Aorta (tissue), 5 donors: ENCODE data around the gene TOGARAM2. TPM values are rescaled to one million over a fixed set of nuclear protein-coding genes. Genes with fewer than 3 reads are reported as not detected.
A peak's percentile ranks its signal among the peaks of the same experiment; 100 is the strongest.

Experiments used
- ATAC-seq: fragments of 200-7000 bp; cut with Tn5 transposase; one replicate; pipeline ENCODE4 v1.9.1; 2022; ENCODE audit warnings: moderate library complexity; ENCODE audit not compliant: low FRiP score
- DNase-seq, 2 donors: peaks; one replicate each; pipeline ENCODE4 v3.0.0-alpha.2; 2020
- H3K27ac ChIP-seq, 2 donors: one replicate each; pipeline ENCODE4 v1.5.1; 2013; ENCODE audit warnings: low read length in 2 of 2, mild to moderate bottlenecking in 2 of 2, moderate library complexity in 2 of 2, control low read depth in 1 of 2, inconsistent platforms in 1 of 2, low read depth in 1 of 2
- H3K27me3 ChIP-seq, 2 donors: one replicate each; pipeline ENCODE4 v1.6.1; 2013; ENCODE audit warnings: control low read depth in 1 of 2, low read length in 1 of 2, mild to moderate bottlenecking in 1 of 2, moderate library complexity in 1 of 2; ENCODE audit not compliant: insufficient read depth in 2 of 2, control insufficient read depth in 1 of 2
- H3K36me3 ChIP-seq, 2 donors: one replicate each; pipeline ENCODE4 v1.6.1; 2013; ENCODE audit warnings: control low read depth in 1 of 2, low read length in 1 of 2, mild to moderate bottlenecking in 1 of 2; ENCODE audit not compliant: insufficient read depth in 2 of 2, control insufficient read depth in 1 of 2
- H3K4me1 ChIP-seq, 2 donors: one replicate each; pipeline ENCODE4 v1.6.1; 2013; ENCODE audit warnings: low read length in 2 of 2, control low read depth in 1 of 2, mild to moderate bottlenecking in 1 of 2, moderate library complexity in 1 of 2; ENCODE audit not compliant: insufficient read depth in 2 of 2, control insufficient read depth in 1 of 2
- H3K4me3 ChIP-seq, 2 donors: one replicate each; pipeline ENCODE4 v1.5.1; 2013; ENCODE audit warnings: low read length in 2 of 2, control low read depth in 1 of 2, mild to moderate bottlenecking in 1 of 2
- H3K9me3 ChIP-seq: one replicate; pipeline ENCODE4 v1.6.1; 2013; ENCODE audit warnings: mild to moderate bottlenecking, low read length; ENCODE audit not compliant: control insufficient read depth
- whole genome bisulfite sequencing, 2 donors: extraction: QIAGEN DNeasy Blood & Tissue Kit; methylation state at CpG; one replicate each; pipeline ENCODE4 v1.1.7; 2013; 5-methylcytosine and 5-hydroxymethylcytosine counted together
- intact Hi-C, 2 donors: fragments of 100-400 bp; cut with DNase I; formaldehyde crosslinking; loops; one replicate each; pipeline versions ENCODE4 v1.14.2 to v1.15.0; 2022
- polyA plus RNA-seq, 2 donors: library from polyadenylated mRNA; stranded (reverse); fragments of 200-250 nt; gene quantifications; one replicate each; pipeline ENCODE4 v1.2.3, GENCODE V29; 2013
- total RNA-seq, 2 donors: library from RNA; stranded (reverse); fragmentation: NEBNext Ultra II Directional; extraction: Animal tissue kit (Norgen Biotek cat#: 25700); gene quantifications; one replicate each; pipeline ENCODE4 v1.2.1, GENCODE V29; 2021
- donor health status: healthy with polysubstance abuse.
- donor health status: Bipolar disorder and iron deficiency.
- donor health status: DM: no; HTN: no; CAD: no.
- donor health status: DM: no; HTN: no; CAD: no.
- donor health status: DM: yes; HTN: yes; CAD: no.

TOGARAM2 gene
- total and polyA plus RNA-seq, 4 donors: 0.50 to 2.2 (median 0.71) TPM

- H3K36me3 ChIP-seq: no peaks in the 10 kb centered on the region
- no peaks in the 10 kb centered on the region for H3K4me1 ChIP-seq
- H3K27me3 ChIP-seq: no peaks in the 10 kb centered on the region
- intact Hi-C loops: no loop called here
- ATAC-seq: no peak
- H3K9me3 ChIP-seq: no peaks in the 10 kb centered on the region
- H3K27ac ChIP-seq: no peak overlapping the region
- H3K4me3 ChIP-seq: no peak overlapping the region
- DNase-seq: peak in 1 of 2 donors; percentile 7
- WGBS, 2 donors: 74 to 83% methylated on average over 6 of the region's 6 CpGs
These were observed 52.6 kb downstream of the TOGARAM2 start for GRCh38 chr2:29033656-29034055.

GRCh38 chr2:29035016-29035745, 54.1 kb downstream of the TOGARAM2 start:
- H3K27ac ChIP-seq: no peak overlapping the region
- intact Hi-C loops: no loop called here
- H3K9me3 ChIP-seq: no peaks in the 10 kb centered on the region
- no peaks in the 10 kb centered on the region for H3K4me1 ChIP-seq
- WGBS, 2 donors: 93 to 95% methylated on average over 17 of the region's 17 CpGs
- no peak overlapping the region for H3K4me3 ChIP-seq
- no peaks in the 10 kb centered on the region for H3K36me3 ChIP-seq
- DNase-seq: no peak
- no peaks in the 10 kb centered on the region for H3K27me3 ChIP-seq
- ATAC-seq: no peak

- DNase-seq: no peak
- Histone ChIP-seq H3K4me3 (no peak overlapping the region), H3K9me3 (no peaks in the 10 kb centered on the region), H3K27ac (no peak overlapping the region), H3K36me3 (no peaks in the 10 kb centered on the region), H3K27me3 (no peaks in the 10 kb centered on the region), H3K4me1 (no peaks in the 10 kb centered on the region)
- ATAC-seq: no peak
- 28 to 31% methylated on average over 4 of the region's 4 CpGs for WGBS, 2 donors
- intact Hi-C loops: no loop called here
These were observed 58.8 kb downstream of the TOGARAM2 start for GRCh38 chr2:29039718-29040480.

DNA sequence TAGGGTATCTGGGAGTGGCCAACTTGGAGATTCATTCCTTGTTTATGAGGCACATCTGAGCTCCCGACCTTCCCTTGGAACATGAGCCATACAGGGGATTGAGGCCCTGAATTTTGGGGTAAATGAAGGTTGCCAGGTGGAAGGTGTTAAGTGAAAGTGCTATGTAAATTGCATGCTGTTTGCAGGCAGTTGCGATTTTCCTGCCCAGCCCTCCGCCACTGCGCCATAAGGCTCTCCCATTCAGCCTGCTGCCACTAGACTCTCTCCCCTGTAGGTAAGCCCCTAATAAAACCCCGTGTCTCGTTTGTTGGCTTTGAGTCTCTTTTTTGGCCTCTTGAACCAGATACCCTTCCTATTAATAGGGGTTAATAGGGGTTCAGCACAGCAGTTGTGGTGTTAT, 59.5 kb downstream of the TOGARAM2 start:
- Histone ChIP-seq H3K36me3 (no peaks in the 10 kb centered on the region), H3K9me3 (no peaks in the 10 kb centered on the region), H3K27me3 (no peaks in the 10 kb centered on the region), H3K4me1 (no peaks in the 10 kb centered on the region), H3K27ac (no peak overlapping the region), H3K4me3 (no peak overlapping the region)
- intact Hi-C loops: no loop called here
- 74 to 76% methylated on average over 6 of the region's 6 CpGs for WGBS, 2 donors
- ATAC-seq: no peak
- DNase-seq: no peak

GRCh38 chr2:29041161-29041660, 60.1 kb downstream of the TOGARAM2 start:
- ATAC-seq: no peak
- Histone ChIP-seq H3K4me3 (no peak overlapping the region), H3K4me1 (no peaks in the 10 kb centered on the region), H3K36me3 (no peaks in the 10 kb centered on the region), H3K9me3 (no peaks in the 10 kb centered on the region), H3K27me3 (no peaks in the 10 kb centered on the region), H3K27ac (no peak overlapping the region)
- no peak for DNase-seq
- 94 to 98% methylated on average over 9 of the region's 9 CpGs for WGBS, 2 donors
- intact Hi-C loops: no loop called here

DNA sequence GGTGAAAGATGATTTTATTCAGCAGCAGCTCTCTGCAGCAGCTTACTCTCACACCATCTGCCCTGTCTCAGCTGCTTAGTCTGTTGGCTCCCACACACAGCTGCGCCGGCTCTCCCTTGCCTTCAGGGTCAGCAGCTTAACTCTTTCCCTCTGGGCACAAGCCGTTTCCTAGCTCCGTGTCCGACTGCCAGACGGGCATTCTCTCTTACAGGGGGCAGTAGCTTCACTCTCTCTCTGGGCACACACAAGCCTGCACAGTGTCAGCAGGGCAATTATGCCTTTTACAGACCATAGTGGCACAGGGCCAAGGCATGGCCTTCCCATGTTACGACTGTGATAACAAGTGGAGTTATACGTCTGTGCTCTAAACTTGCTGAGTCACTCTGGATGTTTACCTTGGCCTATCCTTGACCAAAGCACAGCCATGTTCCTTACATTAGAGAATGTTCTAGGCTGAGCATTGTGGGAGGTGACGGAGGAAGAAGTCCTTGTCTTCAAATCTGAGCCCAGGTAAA, 61.5 kb downstream of the TOGARAM2 start:
- no peak overlapping the region for H3K27ac ChIP-seq
- WGBS, 2 donors: 23 to 26% methylated on average over 9 of the region's 9 CpGs

DNA sequence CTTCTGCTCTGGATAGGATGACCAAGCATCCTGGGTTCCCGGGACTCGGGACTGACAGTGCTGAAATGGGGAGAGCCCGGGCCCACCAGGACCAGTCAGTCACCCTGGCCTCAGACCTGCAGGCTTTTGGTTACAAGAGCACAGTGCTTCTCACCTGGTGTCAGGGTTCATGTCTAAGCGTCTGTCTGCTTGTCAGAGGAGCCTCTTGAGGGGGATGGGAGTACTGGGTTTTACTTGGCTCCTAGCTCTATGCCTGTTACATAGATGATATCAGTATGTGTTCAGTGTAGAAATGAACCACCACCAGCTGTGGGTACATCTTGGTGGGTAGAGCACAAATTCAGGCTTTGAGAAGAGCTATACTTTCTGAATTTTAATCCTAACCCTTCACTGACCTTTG, 63.4 kb downstream of the TOGARAM2 start:
- H3K27me3 ChIP-seq: no peaks in the 10 kb centered on the region
- no peak overlapping the region for H3K4me3 ChIP-seq
- H3K4me1 ChIP-seq: no peaks in the 10 kb centered on the region
- H3K27ac ChIP-seq: no peak overlapping the region
- no peak for ATAC-seq
- intact Hi-C loops: no loop called here
- H3K9me3 ChIP-seq: no peaks in the 10 kb centered on the region
- WGBS, 2 donors: 94 to 98% methylated on average over 4 of the region's 4 CpGs
- H3K36me3 ChIP-seq: no peaks in the 10 kb centered on the region
- no peak for DNase-seq

More for the DNA sequence above, 61.5 kb downstream of the TOGARAM2 start:
- no peaks in the 10 kb centered on the region for H3K36me3 ChIP-seq
- ATAC-seq (no peak), DNase-seq (peak in 1 of 2 donors; percentile 26)
- no peaks in the 10 kb centered on the region for H3K27me3 ChIP-seq
- H3K4me1 ChIP-seq: no peaks in the 10 kb centered on the region
- no peak overlapping the region for H3K4me3 ChIP-seq
- intact Hi-C loops: no loop called here
- no peaks in the 10 kb centered on the region for H3K9me3 ChIP-seq

- Histone ChIP-seq H3K4me1 (no peaks in the 10 kb centered on the region), H3K4me3 (no peak overlapping the region), H3K36me3 (no peaks in the 10 kb centered on the region), H3K27ac (no peak overlapping the region), H3K27me3 (no peaks in the 10 kb centered on the region), H3K9me3 (no peaks in the 10 kb centered on the region)
- ATAC-seq (peak; percentile 11), DNase-seq (no peak)
- 95 to 96% methylated on average over 2 of the region's 2 CpGs for WGBS, 2 donors
- intact Hi-C loops: no loop called here
These were observed 65.2 kb downstream of the TOGARAM2 start for GRCh38 chr2:29046321-29046720.
